Prostate gland (tissue), 2 donors: ENCODE data around the gene TCF7. TPM values are rescaled to one million over a fixed set of nuclear protein-coding genes. Genes with fewer than 3 reads are reported as not detected.

Experiments
- DNase-seq: peaks from one replicate; pipeline ENCODE4 v3.0.0-alpha.2; 2019; ENCODE audit warnings: low spot score
- H3K27ac ChIP-seq, 2 donors: fragments of 200-600 bp; sonication (generic); 2 replicates each; pipeline ENCODE4 v1.5.1; 2017 to 2019
- H3K27me3 ChIP-seq: fragments of 200-600 bp; sonication (generic); replicated peaks from 2 replicates; pipeline ENCODE4 v1.5.1; 2019; ENCODE audit not compliant: insufficient read depth
- H3K36me3 ChIP-seq, 2 donors: fragments of 200-600 bp; sonication (generic); 1 replicate in 1 of 2; 2 replicates in 1 of 2; pipeline versions ENCODE4 v1.5.1 to v1.8.1; 2017 to 2019
- H3K4me1 ChIP-seq: fragments of 200-600 bp; sonication (generic); replicated peaks from 2 replicates; pipeline ENCODE4 v1.5.1; 2019
- H3K4me3 ChIP-seq, 2 donors: fragments of 200-600 bp; sonication (generic); 2 replicates each; pipeline ENCODE4 v1.5.1; 2017 to 2019
- H3K9me3 ChIP-seq: fragments of 200-600 bp; sonication (generic); 2 replicates; pipeline ENCODE4 v1.5.1; 2017
- CTCF ChIP-seq, 4 experiments: fragments of 200-600 bp in 2 of 4; fragments of 450-650 bp in 2 of 4; sonication (generic) in 2 of 4; IDR thresholded peaks; 1 replicate in 3 of 4; 2 replicates in 1 of 4; pipeline ENCODE4 v1.5.1; 2016 to 2019; ENCODE audit warnings: antibody characterized with exemption in 4 of 4, mild to moderate bottlenecking in 2 of 4, moderate library complexity in 2 of 4
- POLR2A ChIP-seq: fragments of 450-650 bp; IDR thresholded peaks from one replicate; pipeline ENCODE4 v1.6.1; 2016; ENCODE audit warnings: antibody characterized with exemption, mild to moderate bottlenecking
- POLR2AphosphoS5 ChIP-seq: sonication (generic); formaldehyde crosslinking; IDR thresholded peaks from one replicate; pipeline ENCODE4 v1.6.1; 2017; ENCODE audit warnings: antibody characterized with exemption
- WGBS: methylation state at CpG from one replicate; pipeline ENCODE4 v1.1.5; 2018; 5-methylcytosine and 5-hydroxymethylcytosine counted together
- intact Hi-C: fragments of 100-400 bp; cut with DNase I; formaldehyde crosslinking; loops from one replicate; pipeline ENCODE4 v1.14.2; 2022
- total RNA-seq, 2 donors: library from RNA; depleted of rRNA; stranded (reverse); fragments of >200 nt; gene quantifications; one replicate each; pipeline ENCODE4 v1.1.0, GENCODE V29; 2016

The TCF7 gene
- total RNA-seq, 2 donors from 2014 or later: 8.1 to 9.8 TPM

GRCh38 chr5:134176511-134177368, 62.3 kb downstream of the TCF7 start, which contains the start of gene SKP1:
Gene SKP1 (minus strand): TSS chr5:134176950. CDS start chr5:134174022, 2,928 bp downstream.
- Histone ChIP-seq H3K4me1 (peaks cover 7% of the 10 kb centered on the region), H3K9me3 (no peaks in the 10 kb centered on the region), H3K27ac (peak within 1 kb of the TSS; percentile 99), H3K4me3 (peak within 1 kb of the TSS; percentile 95 to 97), H3K36me3 (no peaks in the 10 kb centered on the region), H3K27me3 (no peaks in the 10 kb centered on the region)
- DNase-seq: peak; percentile 77
- WGBS: under 1% methylated on average over 86 of the region's 92 CpGs
- intact Hi-C loops: loop anchor here (2.0 to 10.0 kb wide), 3 partner anchors 50 to 398 kb away; partner anchors contain the start of genes PPP2CA and UBE2B
- TF ChIP-seq POLR2A: peak; percentile 94
- TF ChIP-seq CTCF (IDR thresholded peaks at IDR 0.05): peak in 1 of 4 experiments; percentile 31
- TF ChIP-seq POLR2AphosphoS5: peak; percentile 85

DNA sequence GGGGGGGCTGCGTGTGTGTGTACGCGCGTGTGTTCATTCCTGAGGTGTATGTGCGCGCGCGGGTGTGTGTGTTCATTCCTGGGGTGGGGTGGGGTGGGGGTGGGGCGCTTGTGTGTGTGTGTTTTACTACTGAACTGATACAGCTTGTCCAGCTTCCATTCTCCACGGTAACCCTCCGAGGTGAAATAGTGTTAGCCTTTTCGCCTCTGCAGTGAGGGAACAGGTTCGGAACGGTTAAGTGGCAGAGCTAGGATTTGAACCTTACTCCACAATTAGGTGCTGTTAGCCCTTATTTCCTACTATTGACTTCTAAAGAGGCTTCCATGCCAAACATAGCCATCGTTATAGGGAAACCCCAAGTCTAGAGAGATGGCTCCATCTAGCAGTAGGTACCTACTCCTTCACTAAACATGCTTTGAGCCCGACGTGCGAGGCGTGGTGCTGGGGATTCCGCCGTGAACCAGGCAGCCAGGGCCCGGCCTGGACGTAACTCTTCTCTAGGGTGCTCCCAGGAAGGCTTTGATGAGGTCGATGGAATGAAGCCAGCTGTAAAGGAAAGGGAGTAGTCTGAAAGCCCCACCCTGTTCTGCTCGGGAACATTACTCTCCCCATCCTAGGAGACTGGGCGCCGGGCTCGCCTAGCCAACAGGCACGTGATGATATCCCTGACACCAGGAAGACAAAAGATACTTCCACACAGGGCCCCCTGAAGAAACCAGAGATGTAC, 63.1 kb downstream of the TCF7 start:
- 14% methylated on average over 29 of the region's 29 CpGs for WGBS
- Histone ChIP-seq H3K27me3 (no peaks in the 10 kb centered on the region), H3K36me3 (no peaks in the 10 kb centered on the region), H3K27ac (peak overlapping the region; percentile 99), H3K4me1 (peaks cover 7% of the 10 kb centered on the region), H3K9me3 (no peaks in the 10 kb centered on the region), H3K4me3 (peak overlapping the region; percentile 95 to 97)
- TF ChIP-seq CTCF (IDR thresholded peaks at IDR 0.05) (no peak), POLR2AphosphoS5 (peak; percentile 31)
- peak; percentile 57 for DNase-seq
- intact Hi-C loops: loop anchor here (2.0 to 10.0 kb wide), 3 partner anchors 49 to 397 kb away; partner anchors contain the start of genes PPP2CA and UBE2B

DNA sequence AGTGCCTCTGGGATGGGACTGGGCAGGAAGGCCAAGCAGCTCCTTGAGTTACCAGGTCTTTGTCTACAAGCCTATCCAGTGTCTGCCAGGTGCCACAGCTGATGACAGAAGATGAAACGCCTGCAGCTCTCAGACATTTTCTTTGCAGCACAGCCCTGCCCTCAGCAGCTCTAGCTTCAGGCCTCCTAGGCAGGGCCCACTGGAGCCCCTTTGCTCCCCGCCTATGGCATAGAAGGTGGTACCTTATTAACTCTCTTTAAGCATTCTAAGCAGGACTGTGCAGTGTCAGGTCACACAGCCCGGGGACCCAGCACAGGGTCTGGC, 63.6 kb downstream of the TCF7 start:
- intact Hi-C loops: loop anchor here (10.0 kb wide), 2 partner anchors 197 to 397 kb away; partner anchors contain the start of gene UBE2B

DNA sequence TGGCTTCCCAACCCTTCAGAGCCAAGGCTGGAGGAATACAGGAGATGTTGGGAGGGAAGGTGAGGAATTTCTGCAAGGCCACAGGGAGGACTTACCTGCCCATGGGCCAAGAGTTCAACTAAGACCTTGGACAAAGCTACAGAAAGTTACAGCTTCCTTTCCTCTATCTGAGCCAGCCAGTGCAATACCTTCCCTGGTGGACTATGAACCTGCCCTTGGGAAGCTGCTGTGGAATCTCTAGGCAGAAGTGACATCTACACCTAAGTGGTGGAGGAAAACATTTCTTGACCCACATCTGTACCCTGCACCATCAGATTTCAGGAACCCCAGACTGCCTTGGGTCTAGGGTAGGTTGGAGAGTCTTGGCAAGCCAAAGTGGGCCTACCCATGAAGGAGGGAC, 69.0 kb downstream of the TCF7 start:
- intact Hi-C loops: no loop called here
- no peaks in the 10 kb centered on the region for H3K27me3 ChIP-seq
- no peak overlapping the region for H3K27ac ChIP-seq
- no peak overlapping the region for H3K4me3 ChIP-seq
- no peaks in the 10 kb centered on the region for H3K9me3 ChIP-seq
- H3K4me1 ChIP-seq: no peaks in the 10 kb centered on the region
- DNase-seq: no peak
- H3K36me3 ChIP-seq: no peaks in the 10 kb centered on the region
- TF ChIP-seq POLR2A (no peak), POLR2AphosphoS5 (no peak), CTCF (IDR thresholded peaks at IDR 0.05) (no peak)

More for the DNA sequence above, 63.6 kb downstream of the TCF7 start:
- Histone ChIP-seq H3K27ac (peak overlapping the region; percentile 99), H3K27me3 (no peaks in the 10 kb centered on the region), H3K4me3 (peak overlapping the region in 1 of 2 donors; percentile 95), H3K4me1 (peaks cover 7% of the 10 kb centered on the region), H3K9me3 (no peaks in the 10 kb centered on the region), H3K36me3 (no peaks in the 10 kb centered on the region)
- 65% methylated on average over 3 of the region's 3 CpGs for WGBS
- DNase-seq: no peak
- TF ChIP-seq CTCF (IDR thresholded peaks at IDR 0.05): no peak
- TF ChIP-seq POLR2A: no peak
- no peak for TF ChIP-seq POLR2AphosphoS5
